Ramos (cell line): ENCODE results near the gene LNPK.
"Not testable (repeated sequence)": the region's sequence is repeated elsewhere in the genome, so short reads cannot be mapped to it uniquely, and the experiment has no call there.

Experiments
- in situ Hi-C: fragments of 300-500 bp; cut with MboI; formaldehyde crosslinking; loops from one replicate; pipeline ENCODE4 v1.14.3; 2022; ENCODE audit warnings: low sequenced_read_pairs; ENCODE audit not compliant: unreplicated experiment

Gene LNPK

DNA sequence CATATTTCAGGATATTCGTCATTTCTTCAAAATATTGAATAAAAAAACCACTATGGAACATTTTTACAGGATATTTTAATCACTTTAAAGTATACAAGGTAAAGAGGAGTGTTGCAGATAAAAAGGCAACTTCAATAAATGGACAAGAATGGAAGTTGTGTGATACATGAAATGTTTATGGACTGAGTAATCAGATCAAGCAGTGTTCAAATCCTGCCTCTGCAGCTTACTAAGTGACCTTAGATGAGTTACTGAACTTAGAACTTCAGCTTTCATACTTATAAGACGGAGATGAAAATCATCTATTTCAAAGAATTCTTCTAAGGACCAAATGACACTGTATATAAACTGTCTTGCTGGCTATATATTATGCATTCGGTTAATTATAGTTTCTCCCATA is 87.2 kb downstream of the LNPK start:
- in situ Hi-C loops: no loop called here

- in situ Hi-C loops: not testable (repeated sequence)
Measured at GRCh38 chr2:175913849-175914743, 88.0 kb downstream of the LNPK start.

- in situ Hi-C loops: not testable (repeated sequence)
Measured at GRCh38 chr2:175913267-175913666, 88.8 kb downstream of the LNPK start.

GRCh38 chr2:175904035-175904434 is 98.0 kb downstream of the LNPK start:
- in situ Hi-C loops: no loop called here

DNA sequence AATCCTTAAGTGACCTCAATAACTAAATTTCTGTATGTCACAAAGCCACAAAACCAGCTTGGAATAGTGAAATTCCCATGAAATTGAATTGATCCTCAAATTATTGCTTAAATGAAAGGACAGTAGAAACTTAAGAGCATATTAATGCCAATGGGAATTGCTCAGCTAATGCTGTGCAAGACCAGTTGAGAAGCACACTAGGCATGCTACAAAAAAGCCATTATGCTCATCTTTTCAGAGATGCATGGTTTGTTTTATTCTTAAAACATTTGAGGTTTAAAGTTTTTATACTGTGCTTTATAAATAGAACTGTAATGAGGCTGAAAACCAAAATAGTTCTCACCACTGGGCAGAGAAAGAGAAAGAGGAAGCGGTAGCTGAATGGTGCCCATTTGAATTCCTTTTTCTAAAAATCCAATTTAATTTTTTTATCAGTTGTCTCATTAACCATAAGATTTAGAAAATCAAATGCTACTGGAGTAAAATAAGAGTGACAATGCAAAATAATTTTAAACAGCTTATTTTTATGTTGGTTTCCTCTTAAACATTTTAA is 98.6 kb downstream of the LNPK start:
- in situ Hi-C loops: no loop called here

DNA sequence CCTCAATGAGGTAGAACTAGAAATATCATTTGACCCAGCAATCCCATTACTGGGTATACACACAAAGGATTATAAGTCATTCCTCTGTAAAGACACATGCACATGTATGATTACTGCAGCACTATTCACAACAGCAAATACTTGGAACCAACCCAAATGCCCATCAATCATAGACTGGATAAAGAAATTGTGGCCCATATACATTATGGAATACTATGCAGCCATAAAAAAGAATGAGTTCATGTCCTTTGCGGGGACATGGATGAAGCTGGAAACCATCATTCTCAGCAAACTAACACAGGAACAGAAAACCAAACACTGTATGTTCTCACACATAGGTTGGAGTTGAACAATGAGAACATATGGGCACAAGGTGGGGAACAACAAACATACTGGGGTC is 106.1 kb downstream of the LNPK start:
- in situ Hi-C loops: not testable (repeated sequence)

DNA sequence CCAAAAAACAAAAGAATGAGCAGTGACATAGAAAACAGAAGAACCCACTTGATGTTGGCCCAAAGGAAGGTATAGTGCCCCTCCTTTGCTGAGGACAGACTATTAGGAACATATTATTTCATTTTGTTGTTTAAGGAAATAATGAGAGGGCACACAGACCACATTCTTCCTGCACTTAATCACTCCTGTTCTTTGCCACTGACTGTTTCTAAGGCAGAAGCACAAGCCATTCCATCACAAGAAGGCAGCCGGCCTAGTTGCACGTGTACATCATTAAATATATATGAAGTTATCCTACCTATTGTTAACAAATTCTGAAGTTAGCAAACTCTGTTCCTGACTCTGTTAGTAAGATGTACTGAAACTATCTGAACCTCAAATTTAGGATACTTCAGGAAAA is 110.0 kb downstream of the LNPK start:
- in situ Hi-C loops: no loop called here

DNA sequence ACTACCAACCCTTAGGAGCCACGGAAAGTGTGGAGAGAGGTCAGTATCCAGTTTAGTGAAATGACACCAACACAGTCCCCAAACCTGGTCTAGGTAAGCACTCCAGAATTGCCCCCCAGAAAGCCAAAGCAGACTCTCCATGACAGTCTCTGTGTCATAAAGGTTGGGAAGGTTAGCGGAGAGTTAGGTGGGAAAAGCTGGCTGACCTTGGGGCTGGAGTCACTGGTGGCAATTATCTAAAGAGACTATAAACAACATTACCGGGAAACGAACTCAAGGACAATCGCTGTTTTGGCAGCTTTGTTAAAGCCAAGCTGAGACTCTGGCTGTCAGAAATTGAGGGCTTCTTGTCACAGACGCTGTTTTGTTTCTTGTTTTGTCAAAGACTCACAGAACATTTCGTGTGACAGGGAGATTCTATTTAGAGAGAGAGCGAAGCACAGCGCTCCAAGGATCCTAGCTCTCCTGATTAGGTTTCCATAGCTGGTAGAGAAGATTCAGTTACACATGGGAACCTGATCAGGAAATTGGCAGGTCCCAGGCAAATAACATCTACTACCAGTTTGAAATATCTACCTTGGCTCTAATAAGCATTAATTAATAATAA is 111.3 kb downstream of the LNPK start:
- in situ Hi-C loops: no loop called here

DNA sequence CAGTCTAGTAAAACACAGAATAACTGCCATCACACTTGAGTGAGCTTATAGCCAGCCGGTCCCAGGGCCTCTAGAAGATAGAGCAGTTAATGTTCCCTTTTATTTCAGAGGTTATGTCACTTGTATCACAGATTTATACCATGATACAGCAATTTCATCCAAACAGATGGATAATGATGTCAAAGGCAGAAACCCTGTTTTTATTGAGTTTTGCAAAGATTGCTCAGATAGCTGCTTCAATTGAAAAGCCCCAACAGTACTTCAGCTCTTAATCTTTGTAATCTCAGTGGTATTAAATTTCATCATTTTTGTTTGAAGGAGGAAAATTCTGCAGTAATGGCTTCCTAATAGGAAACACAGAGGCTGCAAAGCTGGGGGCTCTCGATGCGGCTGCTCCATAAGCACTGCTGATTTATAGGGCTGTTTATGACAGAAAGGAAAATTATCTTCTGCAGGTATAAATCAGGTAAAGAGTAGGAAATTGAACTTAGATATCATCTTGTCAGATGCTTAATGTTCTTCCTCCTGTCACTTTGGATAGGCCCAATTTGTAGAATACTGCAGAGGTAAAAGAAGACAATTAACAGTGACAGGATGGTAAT is 112.3 kb downstream of the LNPK start:
- in situ Hi-C loops: no loop called here

GRCh38 chr2:175887776-175888175 is 114.3 kb downstream of the LNPK start:
- in situ Hi-C loops: no loop called here

DNA sequence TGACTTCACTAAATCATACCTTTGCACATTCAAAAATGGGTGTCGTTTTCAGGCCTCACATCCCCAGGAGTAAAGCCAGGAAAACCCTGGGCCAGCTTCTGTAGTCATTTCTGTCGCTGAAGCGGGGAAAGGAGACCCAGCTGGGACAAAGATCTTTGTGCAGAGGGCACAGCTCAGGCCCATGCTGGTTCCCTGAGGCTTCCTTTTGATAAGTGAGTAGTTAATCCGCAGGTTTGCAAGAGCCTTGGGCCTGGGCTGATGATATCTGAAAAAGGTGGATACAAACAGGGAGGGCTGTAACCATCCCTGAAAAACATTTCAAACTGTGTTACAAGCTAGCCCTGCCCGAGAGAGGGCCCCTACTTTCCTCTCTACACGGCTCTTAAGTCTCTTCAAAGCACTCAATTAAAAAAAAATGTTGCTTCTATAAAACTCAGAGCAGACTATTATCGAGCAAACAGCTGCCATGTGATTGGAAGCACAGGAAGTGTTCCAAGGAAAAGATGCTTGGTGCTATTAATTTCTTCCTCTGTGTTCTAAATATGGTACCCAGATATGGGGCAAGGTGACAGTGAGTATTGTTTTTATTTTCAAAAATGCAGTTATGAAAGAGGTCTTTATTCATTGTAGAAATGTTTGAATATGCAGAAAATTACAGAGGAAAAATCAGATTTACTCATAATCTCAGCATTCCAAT is 117.2 kb downstream of the LNPK start:
- in situ Hi-C loops: no loop called here

DNA sequence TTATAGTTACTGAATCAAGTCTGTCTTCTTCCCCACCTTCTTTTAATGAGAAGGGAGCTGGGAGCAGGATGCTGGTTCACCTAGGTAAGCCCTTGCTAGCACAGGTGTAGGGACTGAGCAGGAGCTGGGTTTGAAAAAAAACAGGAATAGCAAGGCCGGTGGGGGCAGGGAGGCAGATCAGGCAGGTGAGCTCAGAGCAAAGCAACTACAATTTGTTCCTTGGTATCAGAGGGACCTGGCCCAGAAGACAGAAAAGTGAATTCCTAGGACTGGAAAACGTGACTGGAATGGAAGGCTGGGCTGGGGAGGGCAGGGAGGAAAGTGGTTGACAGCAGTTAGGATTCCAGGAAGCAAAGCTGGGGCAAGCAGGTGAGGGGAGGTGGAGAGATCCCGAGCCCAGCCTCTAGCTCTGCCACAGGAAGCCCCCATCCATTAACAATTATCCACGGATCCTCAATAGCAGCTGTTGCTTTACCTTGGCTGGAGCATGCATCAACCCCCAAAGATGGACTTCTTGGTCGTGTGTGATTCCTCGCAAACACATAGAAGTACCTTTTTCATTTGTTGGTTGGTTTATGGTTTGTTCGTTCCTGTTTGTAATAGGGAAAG is 118.4 kb downstream of the LNPK start:
- in situ Hi-C loops: no loop called here

DNA sequence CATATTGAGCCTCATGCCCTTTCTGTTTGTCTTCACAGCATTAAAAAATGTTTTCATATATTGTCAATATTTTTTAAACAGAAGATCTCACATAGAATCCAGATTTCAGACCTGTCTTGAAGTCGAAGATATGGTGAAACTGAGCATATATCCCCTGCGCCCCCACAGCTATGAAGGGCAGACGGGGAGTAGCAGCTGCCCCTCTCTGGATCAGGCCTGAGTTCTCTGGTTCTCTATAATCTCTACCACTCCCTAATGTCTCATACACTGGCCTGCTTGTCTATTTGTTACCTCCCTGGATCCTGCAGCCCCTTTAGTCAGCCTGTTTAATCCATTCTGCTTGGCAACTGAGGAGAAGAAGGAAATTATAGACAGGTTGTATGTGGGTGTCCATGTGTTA is 122.4 kb downstream of the LNPK start:
- in situ Hi-C loops: no loop called here

GRCh38 chr2:175877845-175878544 is 124.1 kb downstream of the LNPK start:
- in situ Hi-C loops: no loop called here

- in situ Hi-C loops: no loop called here
Measured at GRCh38 chr2:175874291-175874690, 127.8 kb downstream of the LNPK start.
